H9 (cell line): Measurements from ENCODE around the gene IGF1R. TPM values are rescaled to one million over a fixed set of nuclear protein-coding genes. Genes with fewer than 3 reads are reported as not detected.

Experiments used
- DNase-seq: peaks from one replicate; pipeline ENCODE4 v3.0.0-alpha.2; 2017
- H2AFZ ChIP-seq: one replicate; pipeline ENCODE4 v1.6.1; 2013; ENCODE audit warnings: mild to moderate bottlenecking, low read length, control low read depth, moderate library complexity
- H2AK5ac ChIP-seq: 2 replicates; pipeline ENCODE4 v1.6.1; 2013; ENCODE audit warnings: low read length, control low read depth, mixed read lengths; ENCODE audit not compliant: insufficient read length
- H2BK120ac ChIP-seq: one replicate; pipeline ENCODE4 v1.6.1; 2013; ENCODE audit warnings: low read depth, mild to moderate bottlenecking, low read length, control low read depth, inconsistent platforms; ENCODE audit not compliant: poor library complexity, severe bottlenecking
- H2BK12ac ChIP-seq: 2 replicates; pipeline ENCODE4 v1.6.1; 2013; ENCODE audit warnings: low read length, control low read depth, mixed read lengths, low read depth; ENCODE audit not compliant: insufficient read length
- H2BK15ac ChIP-seq: 2 replicates; pipeline ENCODE4 v1.6.1; 2013; ENCODE audit warnings: low read depth, low read length, control low read depth
- H2BK20ac ChIP-seq: one replicate; pipeline ENCODE4 v1.6.1; 2013; ENCODE audit warnings: low read depth, mild to moderate bottlenecking, low read length, control low read depth, inconsistent platforms; ENCODE audit not compliant: poor library complexity, severe bottlenecking
- H2BK5ac ChIP-seq: 2 replicates; pipeline ENCODE4 v1.6.1; 2013; ENCODE audit warnings: low read length, control low read depth, mixed read lengths; ENCODE audit not compliant: insufficient read length
- H3K14ac ChIP-seq: 2 replicates; pipeline ENCODE4 v1.6.1; 2013; ENCODE audit warnings: low read length, control low read depth; ENCODE audit not compliant: insufficient read depth
- H3K18ac ChIP-seq: 2 replicates; pipeline ENCODE4 v1.6.1; 2013; ENCODE audit warnings: low read depth, mild to moderate bottlenecking, mixed read lengths, low read length, control low read depth; ENCODE audit not compliant: insufficient read length
- H3K23ac ChIP-seq: 2 replicates; pipeline ENCODE4 v1.6.1; 2013; ENCODE audit warnings: low read length, control low read depth, mixed read lengths, low read depth; ENCODE audit not compliant: insufficient read length
- H3K23me2 ChIP-seq: 2 replicates; pipeline ENCODE4 v1.6.1; 2013; ENCODE audit warnings: low read depth, mild to moderate bottlenecking, mixed read lengths, low read length, control low read depth; ENCODE audit not compliant: insufficient read length, poor library complexity, severe bottlenecking
- H3K27ac ChIP-seq: 2 replicates; pipeline ENCODE4 v1.5.1; 2013; ENCODE audit warnings: low read length, control low read depth, mixed read lengths, low read depth; ENCODE audit not compliant: insufficient read length
- H3K27me3 ChIP-seq: 2 replicates; pipeline ENCODE4 v1.6.1; 2013; ENCODE audit warnings: low read length, control low read depth, inconsistent platforms; ENCODE audit not compliant: insufficient read depth
- H3K4ac ChIP-seq: 2 replicates; pipeline ENCODE4 v1.6.1; 2013; ENCODE audit warnings: low read depth, mild to moderate bottlenecking, control low read depth, inconsistent platforms, low read length, moderate library complexity
- H3K4me1 ChIP-seq: 2 replicates; pipeline ENCODE4 v1.6.1; 2013; ENCODE audit warnings: low read length, control low read depth, inconsistent platforms; ENCODE audit not compliant: insufficient read depth
- H3K4me2 ChIP-seq: 2 replicates; pipeline ENCODE4 v1.6.1; 2013; ENCODE audit warnings: low read length, control low read depth, mixed read lengths; ENCODE audit not compliant: insufficient read length, insufficient read depth
- H3K56ac ChIP-seq: 2 replicates; pipeline ENCODE4 v1.6.1; 2013; ENCODE audit warnings: low read depth, mild to moderate bottlenecking, mixed read lengths, low read length, control low read depth; ENCODE audit not compliant: insufficient read length
- H3K79me1 ChIP-seq: 2 replicates; pipeline ENCODE4 v1.6.1; 2013; ENCODE audit warnings: low read depth, mild to moderate bottlenecking, moderate library complexity, low read length, control low read depth, inconsistent platforms; ENCODE audit not compliant: insufficient read depth, poor library complexity, severe bottlenecking
- H3K79me2 ChIP-seq: 2 replicates; pipeline ENCODE4 v1.6.1; 2013; ENCODE audit warnings: low read length, control low read depth, inconsistent platforms; ENCODE audit not compliant: insufficient read depth
- H3K9ac ChIP-seq: 2 replicates; pipeline ENCODE4 v1.6.1; 2013; ENCODE audit warnings: low read length, control low read depth, mixed read lengths; ENCODE audit not compliant: insufficient read length; ENCODE audit errors: extremely low read depth
- H3K9me3 ChIP-seq: one replicate; pipeline ENCODE4 v1.6.1; 2013; ENCODE audit warnings: low read depth, low read length, inconsistent platforms; ENCODE audit not compliant: control insufficient read depth
- H3T11ph ChIP-seq: one replicate; pipeline ENCODE4 v1.6.1; 2013; ENCODE audit warnings: mild to moderate bottlenecking, low read length, control low read depth, inconsistent platforms
- H4K20me1 ChIP-seq: one replicate; pipeline ENCODE4 v1.6.1; 2013; ENCODE audit not compliant: control insufficient read depth, insufficient read length, insufficient read depth
- H4K5ac ChIP-seq: 2 replicates; pipeline ENCODE4 v1.6.1; 2013; ENCODE audit warnings: low read depth, mild to moderate bottlenecking, mixed read lengths, low read length, control low read depth; ENCODE audit not compliant: insufficient read length
- H4K8ac ChIP-seq: replicated peaks from 2 replicates; pipeline ENCODE4 v1.6.1; 2013; ENCODE audit warnings: low read length, control low read depth, mixed read lengths, low read depth; ENCODE audit not compliant: insufficient read length
- H4K91ac ChIP-seq: 2 replicates; pipeline ENCODE4 v1.6.1; 2013; ENCODE audit warnings: low read depth, mild to moderate bottlenecking, moderate library complexity, mixed read lengths, low read length, control low read depth; ENCODE audit not compliant: insufficient read length
- H3K27ac Mint-ChIP-seq, 3 experiments: 2 replicates in 2 of 3; 3 replicates in 1 of 3; pipeline ENCODE4 v1.8.0; 2020 to 2021; ENCODE audit warnings: mixed read lengths in 3 of 3, mild to moderate bottlenecking in 1 of 3, moderate library complexity in 1 of 3
- H3K27me3 Mint-ChIP-seq: 2 replicates; pipeline ENCODE4 v1.8.0; 2021; ENCODE audit warnings: low read depth, mild to moderate bottlenecking, moderate library complexity, mixed read lengths
- H3K36me3 Mint-ChIP-seq, 3 experiments: 2 replicates in 2 of 3; 3 replicates in 1 of 3; pipeline ENCODE4 v1.8.0; 2020 to 2021; ENCODE audit warnings: low read depth in 3 of 3, mixed read lengths in 3 of 3; ENCODE audit not compliant: insufficient read depth in 1 of 3
- H3K4me1 Mint-ChIP-seq, 2 experiments: 2 replicates each; pipeline ENCODE4 v1.8.0; 2020; ENCODE audit warnings: mixed read lengths in 2 of 2
- H3K4me3 Mint-ChIP-seq, 2 experiments: 2 replicates in 1 of 2; 3 replicates in 1 of 2; pipeline ENCODE4 v1.8.0; 2020 to 2021; ENCODE audit warnings: mild to moderate bottlenecking in 2 of 2, mixed read lengths in 2 of 2, moderate library complexity in 1 of 2
- H3K9me3 Mint-ChIP-seq, 2 experiments: 2 replicates in 1 of 2; 3 replicates in 1 of 2; pipeline ENCODE4 v1.8.0; 2020; ENCODE audit warnings: mild to moderate bottlenecking in 2 of 2, mixed read lengths in 2 of 2, moderate library complexity in 1 of 2
- WGBS: extraction: QIAGEN DNeasy Blood & Tissue Kit; methylation state at CpG from one replicate; pipeline ENCODE4 v1.1.7; 2013; ENCODE audit warnings: missing lambda C conversion rate, low lambda C conversion rate, mixed read lengths; ENCODE audit not compliant: insufficient read length; ENCODE audit errors: extremely low coverage; 5-methylcytosine and 5-hydroxymethylcytosine counted together
- total RNA-seq: library from RNA; stranded (reverse); gene quantifications from 2 replicates; pipeline ENCODE4 v1.2.1, GENCODE V29; 2021
- TF ChIP-seq, protein P1 (sequence below): fragments of 200-600 bp; sonication (generic); conservative IDR thresholded peaks from 3 replicates; pipeline ENCODE4 v1.8.0; 2021; ENCODE audit warnings: antibody characterized with exemption, mild to moderate bottlenecking

Gene IGF1R
- total RNA-seq, 1 experiment from 2014 or later, result 70.0 TPM

DNA sequence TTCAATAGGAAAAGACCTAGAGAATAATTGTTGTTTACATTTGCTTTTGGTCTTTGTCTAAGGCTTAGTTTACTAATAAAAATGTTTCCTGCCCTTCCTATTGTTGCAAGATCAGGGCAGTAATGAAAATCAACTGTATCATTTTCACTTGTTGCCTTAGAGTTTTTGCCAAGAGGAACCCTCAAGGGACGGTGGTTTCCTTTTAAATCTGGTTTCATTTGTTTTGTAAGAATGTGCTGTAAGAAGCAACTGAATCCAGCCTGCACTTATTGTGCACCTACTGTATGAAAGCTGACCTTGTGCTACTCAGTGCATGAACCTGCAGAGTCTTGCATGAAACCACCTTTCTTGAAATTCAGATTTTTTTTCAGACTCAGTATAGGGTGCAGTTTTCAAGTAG, 5.3 kb downstream of the IGF1R start:
- peaks cover 3% of the 10 kb centered on the region for H3K79me1 ChIP-seq
- peaks cover 12% of the 10 kb centered on the region for H3K4me1 ChIP-seq
- no peak overlapping the region for H2BK15ac ChIP-seq
- no peaks in the 10 kb centered on the region for H3K27me3 ChIP-seq
- H3K23ac ChIP-seq, result no peak overlapping the region
- Mint-ChIP-seq H3K27ac (no peak overlapping the region), H3K36me3 (peaks cover 0 to 1% (median 0%) of the 10 kb centered on the region in 3 experiments; a peak in 1 of 7 replicates), H3K4me1 (peaks cover 62 to 67% of the 10 kb centered on the region in 2 experiments), H3K27me3 (peaks cover 2% of the 10 kb centered on the region; the same call in 1 of the 2 replicates), H3K9me3 (no peaks in the 10 kb centered on the region; a peak in 1 of 5 replicates), H3K4me3 (no peak overlapping the region)
- no peak overlapping the region for H3K9ac ChIP-seq
- H4K91ac ChIP-seq, result no peak overlapping the region
- no peak overlapping the region for H2BK12ac ChIP-seq
- no peak overlapping the region for H3K4me2 ChIP-seq
- H3K23me2 ChIP-seq, result peaks cover 20% of the 10 kb centered on the region
- H3K27ac ChIP-seq, result no peak overlapping the region
- peaks cover 68% of the 10 kb centered on the region; the same call in 1 of the 2 replicates for H3K79me2 ChIP-seq
- no peak overlapping the region for H4K5ac ChIP-seq
- H2AK5ac ChIP-seq, result no peak overlapping the region
- no peak overlapping the region for H3K4ac ChIP-seq
- H3K18ac ChIP-seq, result no peak overlapping the region
- no peak overlapping the region for H3K56ac ChIP-seq
- H3K14ac ChIP-seq, result no peak overlapping the region
- H3K9me3 ChIP-seq, result no peaks in the 10 kb centered on the region
- WGBS, result no CpG with 5 or more reads among the region's 1 CpG
- no peak for DNase-seq
- no peak overlapping the region for H2BK5ac ChIP-seq
- H4K8ac ChIP-seq, result no peak overlapping the region
- no peak overlapping the region for H2BK20ac ChIP-seq
- H2BK120ac ChIP-seq, result no peak overlapping the region
- H4K20me1 ChIP-seq, result no peaks in the 10 kb centered on the region
- no peak overlapping the region for H2AFZ ChIP-seq
- TF ChIP-seq, protein P1, sequence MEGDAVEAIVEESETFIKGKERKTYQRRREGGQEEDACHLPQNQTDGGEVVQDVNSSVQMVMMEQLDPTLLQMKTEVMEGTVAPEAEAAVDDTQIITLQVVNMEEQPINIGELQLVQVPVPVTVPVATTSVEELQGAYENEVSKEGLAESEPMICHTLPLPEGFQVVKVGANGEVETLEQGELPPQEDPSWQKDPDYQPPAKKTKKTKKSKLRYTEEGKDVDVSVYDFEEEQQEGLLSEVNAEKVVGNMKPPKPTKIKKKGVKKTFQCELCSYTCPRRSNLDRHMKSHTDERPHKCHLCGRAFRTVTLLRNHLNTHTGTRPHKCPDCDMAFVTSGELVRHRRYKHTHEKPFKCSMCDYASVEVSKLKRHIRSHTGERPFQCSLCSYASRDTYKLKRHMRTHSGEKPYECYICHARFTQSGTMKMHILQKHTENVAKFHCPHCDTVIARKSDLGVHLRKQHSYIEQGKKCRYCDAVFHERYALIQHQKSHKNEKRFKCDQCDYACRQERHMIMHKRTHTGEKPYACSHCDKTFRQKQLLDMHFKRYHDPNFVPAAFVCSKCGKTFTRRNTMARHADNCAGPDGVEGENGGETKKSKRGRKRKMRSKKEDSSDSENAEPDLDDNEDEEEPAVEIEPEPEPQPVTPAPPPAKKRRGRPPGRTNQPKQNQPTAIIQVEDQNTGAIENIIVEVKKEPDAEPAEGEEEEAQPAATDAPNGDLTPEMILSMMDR, result no peak
- H3T11ph ChIP-seq, result no peak overlapping the region
